DMS79 (cell line): ENCODE results near the gene GPA33.

ENCODE experiments used
- DNase-seq: peaks from one replicate; lab custom pipeline; 2025; lab: John Stamatoyannopoulos, UW

Gene GPA33

GRCh38 chr1:167117225-167117624, 27.0 kb upstream of the GPA33 start:
- DNase-seq = no peak

- DNase-seq = no peak
Measured at GRCh38 chr1:167116174-167116573, 26.0 kb upstream of the GPA33 start.

- DNase-seq = no peak
Measured at GRCh38 chr1:167115655-167116054, 25.5 kb upstream of the GPA33 start.

- DNase-seq = no peak
Measured at GRCh38 chr1:167114725-167115124, 24.5 kb upstream of the GPA33 start.

- DNase-seq = no peak
Measured at GRCh38 chr1:167111868-167112709, 21.9 kb upstream of the GPA33 start.

GRCh38 chr1:167110586-167110985, 20.4 kb upstream of the GPA33 start:
- no peak for DNase-seq

GRCh38 chr1:167109125-167109524, 18.9 kb upstream of the GPA33 start:
- no peak for DNase-seq

GRCh38 chr1:167107456-167107855, 17.3 kb upstream of the GPA33 start:
- DNase-seq = no peak

- no peak for DNase-seq
Measured at GRCh38 chr1:167106119-167106461, 15.9 kb upstream of the GPA33 start.

- DNase-seq = no peak
Measured at GRCh38 chr1:167105271-167106118, 15.3 kb upstream of the GPA33 start.

- no peak for DNase-seq
Measured at GRCh38 chr1:167104256-167104633, 14.1 kb upstream of the GPA33 start.

- no peak for DNase-seq
Measured at GRCh38 chr1:167102906-167103573, 12.9 kb upstream of the GPA33 start.

GRCh38 chr1:167101754-167102153, 11.6 kb upstream of the GPA33 start:
- DNase-seq = no peak

- DNase-seq = no peak
Measured at GRCh38 chr1:167100730-167101129, 10.6 kb upstream of the GPA33 start.

- DNase-seq = no peak
Measured at GRCh38 chr1:167099851-167100250, 9.7 kb upstream of the GPA33 start.

- DNase-seq = no peak
Measured at GRCh38 chr1:167095368-167095767, 5.2 kb upstream of the GPA33 start.

GRCh38 chr1:167094690-167095089, 4.5 kb upstream of the GPA33 start:
- no peak for DNase-seq

GRCh38 chr1:167093846-167094516, 3.8 kb upstream of the GPA33 start, which contains the start of gene STYXL2:
Gene STYXL2, plus strand, starts transcription at chr1:167094075. Its CDS starts 775 bp downstream, at chr1:167094850.
- DNase-seq = no peak

- no peak for DNase-seq
Measured at GRCh38 chr1:167092653-167093052, 2.5 kb upstream of the GPA33 start.

GRCh38 chr1:167089939-167090313, 251 bp downstream of the GPA33 start:
- no peak for DNase-seq

- DNase-seq = no peak
Measured at GRCh38 chr1:167088746-167089417, 1.3 kb downstream of the GPA33 start.

GRCh38 chr1:167086768-167087167, 3.4 kb downstream of the GPA33 start:
- no peak for DNase-seq
